Measurements from ENCODE around the gene RDH5.

GRCh38 chr12:55686366-55687010 is 33.7 kb upstream of the RDH5 start:
- TF ChIP-seq CTCF (IDR thresholded peaks at IDR 0.05), result no peak
- TF ChIP-seq EZH2phosphoT487 (IDR thresholded peaks at IDR 0.05), result no peak
- TF ChIP-seq EZH2 (IDR thresholded peaks at IDR 0.05), result no peak

Data from neural progenitor cell (in vitro differentiated cells).